Right ventricle myocardium inferior (tissue), 1 donor: Measurements from ENCODE around the gene GTSE1. TPM values are rescaled to one million over a fixed set of nuclear protein-coding genes. Genes with fewer than 3 reads are reported as not detected.
A peak's percentile ranks its signal among the peaks of the same experiment; 100 is the strongest.

Experiments used
- ATAC-seq: fragments of 200-7000 bp; cut with Tn5 transposase; one replicate; pipeline ENCODE4 v1.9.1; 2020; ENCODE audit warnings: mild to moderate bottlenecking, moderate library complexity
- DNase-seq: peaks from one replicate; pipeline ENCODE4 v3.0.0; 2021; ENCODE audit errors: missing footprints
- intact Hi-C: fragments of 100-400 bp; cut with DNase I; formaldehyde crosslinking; loops from one replicate; pipeline ENCODE4 v1.11.0; 2022
- total RNA-seq: library from RNA; stranded (reverse); fragmentation: NEBNext Ultra II Directional; extraction: Animal tissue kit (Norgen Biotek cat#: 25700); gene quantifications from one replicate; pipeline ENCODE4 v1.2.1, GENCODE V29; 2021
- donor health status: DM: no; HTN: yes; CAD: no; lungs with severe emphysema.

GTSE1 gene
- total RNA-seq, 1 donor from 2014 or later, result 0.92 TPM

GRCh38 chr22:46368871-46369715 is 72.4 kb downstream of the GTSE1 start:
- no peak for ATAC-seq
- peak; percentile 57 for DNase-seq
- intact Hi-C loops, result no loop called here

- peak; percentile 64 for DNase-seq
Observed at GRCh38 chr22:46369716-46370583, 73.3 kb downstream of the GTSE1 start.

DNA sequence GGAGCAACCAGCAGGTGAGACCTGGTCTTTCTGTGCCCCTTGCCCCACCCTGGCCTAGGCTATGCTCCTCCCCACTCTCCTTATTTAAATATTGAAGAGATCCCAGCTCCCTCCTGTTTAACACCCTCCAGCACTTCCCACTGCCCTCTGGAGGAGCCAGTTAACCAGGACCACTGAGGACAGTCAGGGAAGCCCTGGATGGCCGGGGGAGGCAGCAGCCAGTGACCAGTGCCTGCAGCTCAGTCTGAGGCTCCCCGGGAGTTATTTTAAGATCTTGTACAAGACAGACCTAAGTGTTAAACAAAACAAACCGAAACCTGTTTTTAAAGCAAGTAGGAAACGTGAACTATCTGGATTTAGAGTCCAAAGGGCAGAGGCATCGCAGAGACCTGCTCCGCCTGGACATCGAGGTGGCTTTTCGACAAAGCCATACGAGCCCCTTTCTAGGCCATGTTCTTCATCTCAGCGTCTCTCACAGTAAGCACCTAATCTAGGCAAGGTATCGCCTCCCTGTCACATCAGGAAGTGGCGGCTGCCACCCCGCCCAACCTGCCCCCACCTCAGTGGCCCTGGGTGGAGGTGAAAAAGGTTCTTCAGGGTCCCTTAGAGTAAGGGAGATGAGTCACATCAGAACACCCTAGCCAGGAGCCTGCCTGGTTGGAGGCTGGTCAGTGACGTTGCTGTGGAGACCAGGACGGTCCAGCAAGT is 74.1 kb downstream of the GTSE1 start:
- DNase-seq, result peak; percentile 51
- ATAC-seq, result no peak
- intact Hi-C loops, result no loop called here

More at GRCh38 chr22:46369716-46370583, 73.3 kb downstream of the GTSE1 start:
- no peak for ATAC-seq
- intact Hi-C loops, result no loop called here

- DNase-seq, result no peak
- intact Hi-C loops, result no loop called here
- ATAC-seq, result no peak
Observed at GRCh38 chr22:46371623-46372226, 75.1 kb downstream of the GTSE1 start.

DNA sequence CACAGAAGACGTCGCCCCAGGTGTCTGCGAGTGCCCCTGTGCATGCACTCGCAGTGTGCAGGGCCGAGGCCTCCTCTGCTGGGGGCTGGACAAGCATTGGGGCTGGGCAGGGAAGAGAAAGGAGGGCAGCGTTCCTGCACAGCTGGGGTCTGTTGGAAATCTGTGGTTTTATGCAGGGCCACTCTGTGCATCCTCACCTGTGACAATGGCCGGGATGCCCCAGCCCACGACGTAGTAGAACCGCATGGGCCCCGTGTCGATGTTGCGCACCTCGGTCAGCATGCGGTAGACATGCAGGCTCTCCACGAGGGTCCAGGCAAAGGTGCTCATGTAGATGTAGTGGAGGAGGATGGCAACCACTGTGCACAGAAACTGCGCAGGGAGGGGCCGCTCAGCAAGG is 76.0 kb downstream of the GTSE1 start:
- intact Hi-C loops, result no loop called here
- no peak for ATAC-seq
- DNase-seq, result peak; percentile 40

DNA sequence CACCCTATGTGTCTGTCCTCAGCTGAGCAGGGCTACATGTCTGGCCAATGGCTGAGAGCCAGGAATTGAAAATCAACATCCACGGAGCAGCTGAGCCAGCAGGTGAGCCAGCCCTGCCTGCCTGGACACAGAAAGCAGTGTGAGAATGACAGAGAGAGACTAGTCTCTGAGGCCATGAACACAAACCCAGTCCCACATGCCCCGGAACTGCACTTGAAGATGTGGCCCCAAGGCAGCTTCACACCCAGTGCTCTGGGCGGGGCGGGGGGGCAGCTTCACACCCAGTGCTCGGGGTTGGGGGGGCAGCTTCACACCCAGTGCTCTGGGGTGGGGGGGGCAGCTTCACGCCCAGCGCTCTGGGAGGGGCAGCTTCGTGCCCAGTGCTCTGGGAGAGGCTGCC is 76.5 kb downstream of the GTSE1 start:
- intact Hi-C loops, result no loop called here
- ATAC-seq, result no peak
- DNase-seq, result no peak

DNA sequence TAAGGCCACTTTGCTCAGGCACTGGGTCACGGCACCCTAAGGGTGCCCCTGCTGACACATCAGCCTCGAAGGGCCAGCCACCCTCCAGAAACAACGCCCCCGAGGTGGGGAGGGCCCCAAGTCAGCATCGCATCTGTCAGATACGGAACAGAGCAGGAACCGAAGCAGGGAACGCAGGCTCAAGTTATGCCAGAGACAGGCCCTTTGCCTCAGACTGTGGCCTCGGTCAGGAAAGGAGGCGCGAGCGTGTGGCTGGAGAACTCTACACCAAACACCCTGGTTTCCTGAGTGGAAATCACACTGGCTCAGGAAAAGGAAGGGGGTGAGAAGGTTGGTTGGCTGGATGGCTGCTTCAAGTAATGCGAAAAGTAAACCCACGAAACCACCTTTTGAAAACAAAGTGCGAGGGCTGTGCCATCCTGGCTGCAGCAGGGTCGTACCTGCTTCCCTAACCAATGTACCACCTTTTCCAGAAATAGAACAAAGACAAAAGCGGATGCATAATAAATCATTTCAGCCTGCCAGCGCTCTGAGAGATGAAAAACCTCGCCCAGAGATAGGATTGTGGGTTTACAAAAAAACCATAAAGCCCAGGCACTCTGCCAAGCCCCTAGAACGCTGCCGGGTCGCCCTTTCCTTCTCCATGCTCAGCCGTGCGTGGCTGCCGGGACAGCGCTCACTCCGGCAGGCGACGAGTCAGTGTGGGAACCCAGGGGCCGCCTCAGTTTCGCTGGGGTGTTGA is 77.4 kb downstream of the GTSE1 start:
- no peak for DNase-seq
- no peak for ATAC-seq
- intact Hi-C loops, result no loop called here

DNA sequence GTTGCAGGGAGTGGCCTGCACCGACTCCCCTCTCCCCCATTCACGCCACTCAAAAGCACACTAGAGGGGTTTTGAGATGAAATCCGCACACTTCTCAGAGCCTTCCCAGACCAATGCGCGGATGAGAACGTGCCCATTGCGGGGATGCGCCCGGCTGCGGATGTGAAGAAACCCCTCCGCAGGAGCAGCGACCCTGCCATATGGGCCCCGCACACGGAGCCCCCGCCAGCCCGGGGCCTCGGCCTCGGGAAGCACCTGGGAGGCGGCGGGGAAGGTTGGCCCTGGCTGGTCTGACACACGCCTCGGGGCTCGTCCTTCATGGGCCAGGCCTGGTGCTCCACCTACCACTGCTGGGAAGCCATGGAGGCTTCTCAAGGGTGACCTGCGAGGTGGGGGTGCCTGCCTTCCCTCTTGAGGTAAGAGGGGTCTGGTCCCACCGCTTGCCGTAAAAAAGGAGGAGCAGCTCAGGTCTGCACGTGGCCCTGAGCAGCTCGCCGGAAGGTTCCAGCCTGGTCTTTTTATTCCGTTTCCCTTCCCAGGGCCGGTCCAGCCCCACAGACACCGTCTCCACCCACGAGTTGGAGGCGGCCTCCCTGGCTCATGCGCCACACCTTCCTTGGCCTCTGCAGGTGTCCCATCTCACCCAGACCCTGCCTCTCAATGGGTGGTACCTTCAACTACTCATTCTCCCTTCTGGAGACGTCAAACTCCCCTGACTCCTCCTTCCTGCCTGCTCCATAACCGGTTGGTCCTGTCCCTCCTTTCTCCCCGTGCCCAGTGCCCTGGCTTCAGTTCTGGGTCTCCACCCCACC is 78.2 kb downstream of the GTSE1 start:
- DNase-seq (no peak), ATAC-seq (no peak)
- intact Hi-C loops, result loop anchor here (5.0 kb wide), 1 partner anchor 162 kb away; the partner anchor contains the start of gene CELSR1

GRCh38 chr22:46376111-46376510 is 79.4 kb downstream of the GTSE1 start:
- intact Hi-C loops, result loop anchor here (5.0 kb wide), 1 partner anchor 161 kb away; the partner anchor contains the start of gene CELSR1
- ATAC-seq (no peak), DNase-seq (no peak)

DNA sequence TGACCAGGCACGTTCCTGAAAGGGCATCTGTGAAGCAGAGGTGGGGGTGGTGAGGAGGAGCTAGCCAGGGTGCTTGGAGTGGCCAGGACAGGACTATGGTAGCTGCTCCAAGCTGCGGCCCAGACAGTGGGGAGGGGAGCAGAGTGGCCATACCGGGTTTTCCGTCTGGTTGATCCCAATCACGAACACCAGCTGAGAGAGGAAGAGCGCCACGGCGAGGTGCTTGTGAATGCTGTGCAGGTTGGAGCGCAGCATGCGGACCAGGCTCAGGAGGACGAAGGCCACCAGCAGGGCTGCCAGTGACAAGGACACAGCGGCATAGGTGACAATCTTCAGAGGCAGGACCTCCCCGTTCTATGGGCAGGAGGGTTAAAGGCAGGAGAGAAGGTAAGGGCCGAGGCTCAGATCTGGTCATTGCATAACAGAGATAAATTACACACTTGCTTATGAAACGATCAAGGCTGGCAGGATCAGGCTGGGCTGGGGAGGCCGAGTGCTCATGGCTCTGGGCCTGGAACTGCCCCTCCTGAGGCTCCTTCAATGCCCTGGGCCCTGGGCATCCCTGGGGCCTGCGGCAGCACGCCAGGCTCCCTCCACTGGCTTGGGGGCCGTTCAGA is 80.3 kb downstream of the GTSE1 start:
- DNase-seq, result peak; percentile 68
- intact Hi-C loops, result loop anchor here (5.0 kb wide), 1 partner anchor 160 kb away; the partner anchor contains the start of gene CELSR1
- peak; percentile 54 for ATAC-seq

GRCh38 chr22:46377525-46378425 is 81.1 kb downstream of the GTSE1 start:
- ATAC-seq, result peak; percentile 65
- intact Hi-C loops, result loop anchor here (5.0 kb wide), 1 partner anchor 160 kb away; the partner anchor contains the start of gene CELSR1
- peak; percentile 32 for DNase-seq

DNA sequence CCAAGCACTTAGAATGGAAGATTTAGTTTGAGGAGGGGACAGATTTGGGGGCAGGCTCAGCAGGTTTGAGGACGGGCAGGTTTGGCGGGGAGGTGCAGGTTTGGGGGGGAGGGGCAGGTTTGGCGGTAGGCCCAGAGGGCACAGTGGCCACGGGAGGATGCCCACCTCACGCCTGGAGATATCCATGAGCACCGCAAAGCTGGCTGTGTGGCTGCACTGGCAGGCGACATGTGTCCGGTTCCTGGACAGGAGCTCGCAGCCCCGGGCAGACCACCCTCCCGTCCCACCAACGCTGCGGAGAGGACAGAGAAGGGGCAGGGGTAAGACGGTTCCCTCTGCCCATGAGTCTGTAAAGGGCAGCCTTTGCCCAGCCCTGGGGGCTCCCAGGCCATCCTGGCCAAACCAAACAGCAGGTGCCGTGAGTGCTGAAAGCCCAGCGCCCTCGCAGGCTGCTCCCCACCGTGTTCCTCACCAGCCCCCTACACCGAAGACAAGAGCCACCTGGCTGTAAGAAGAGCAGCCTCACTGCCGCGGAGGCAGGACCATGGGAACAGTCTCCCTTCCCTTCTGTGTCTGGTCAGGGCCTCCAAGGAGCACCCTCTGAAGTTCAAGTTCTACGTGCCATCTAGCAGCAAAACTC is 81.9 kb downstream of the GTSE1 start:
- DNase-seq (peak; percentile 57), ATAC-seq (no peak)
- intact Hi-C loops, result loop anchor here (5.0 kb wide), 1 partner anchor 159 kb away; the partner anchor contains the start of gene CELSR1

- ATAC-seq (no peak), DNase-seq (peak; percentile 32)
- intact Hi-C loops, result loop anchor here (5.0 kb wide), 1 partner anchor 158 kb away; the partner anchor contains the start of gene CELSR1
Observed at GRCh38 chr22:46379066-46379930, 82.6 kb downstream of the GTSE1 start.

GRCh38 chr22:46380069-46380468 is 83.4 kb downstream of the GTSE1 start:
- ATAC-seq, result no peak
- DNase-seq, result peak; percentile 41

More at GRCh38 chr22:46380069-46380468, 83.4 kb downstream of the GTSE1 start:
- intact Hi-C loops, result no loop called here
